ENCODE data around the gene KRT83.
"Not testable (repeated sequence)": the region's sequence is repeated elsewhere in the genome, so short reads cannot be mapped to it uniquely, and the experiment has no call there.

KRT83 gene

GRCh38 chr12:52347016-52347415, 25.8 kb upstream of the KRT83 start:
- DNase-seq (ENCODE audit: extremely low read depth, low read depth): no peak
- no peak for TF ChIP-seq CTCF (IDR thresholded peaks at IDR 0.05; ENCODE audit: low read depth, low read length)

- DNase-seq (ENCODE audit: extremely low read depth, low read depth): no peak
- TF ChIP-seq CTCF (IDR thresholded peaks at IDR 0.05; ENCODE audit: low read depth, low read length): no peak
Measured at GRCh38 chr12:52346593-52346992, 25.4 kb upstream of the KRT83 start.

GRCh38 chr12:52345041-52345440, 23.8 kb upstream of the KRT83 start:
- DNase-seq (ENCODE audit: extremely low read depth, low read depth): not testable (repeated sequence)

- DNase-seq (ENCODE audit: extremely low read depth, low read depth): no peak
- no peak for TF ChIP-seq CTCF (IDR thresholded peaks at IDR 0.05; ENCODE audit: low read depth, low read length)
Measured at GRCh38 chr12:52344111-52344510, 22.9 kb upstream of the KRT83 start.

GRCh38 chr12:52343550-52343949, 22.4 kb upstream of the KRT83 start:
- TF ChIP-seq CTCF (IDR thresholded peaks at IDR 0.05; ENCODE audit: low read depth, low read length): no peak
- no peak for DNase-seq (ENCODE audit: extremely low read depth, low read depth)

- no peak for DNase-seq (ENCODE audit: extremely low read depth, low read depth)
- no peak for TF ChIP-seq CTCF (IDR thresholded peaks at IDR 0.05; ENCODE audit: low read depth, low read length)
Measured at GRCh38 chr12:52342781-52343490, 21.7 kb upstream of the KRT83 start.

- DNase-seq (ENCODE audit: extremely low read depth, low read depth): no peak
- no peak for TF ChIP-seq CTCF (IDR thresholded peaks at IDR 0.05; ENCODE audit: low read depth, low read length)
Measured at GRCh38 chr12:52341066-52341580, 19.9 kb upstream of the KRT83 start.

All from AG09319 (cell line).